ENCODE data around the gene VWF.
"Not testable (repeated sequence)": the region's sequence is repeated elsewhere in the genome, so short reads cannot be mapped to it uniquely, and the experiment has no call there.

Gene VWF

GRCh38 chr12:6124411-6125309 lies at the start of gene VWF:
Gene VWF (minus strand): TSS chr12:6124670. CDS start chr12:6123196, 1,474 bp downstream.
- FAIRE-seq, result no peak
- DNase-seq (ENCODE audit: low spot score), result no peak

DNA sequence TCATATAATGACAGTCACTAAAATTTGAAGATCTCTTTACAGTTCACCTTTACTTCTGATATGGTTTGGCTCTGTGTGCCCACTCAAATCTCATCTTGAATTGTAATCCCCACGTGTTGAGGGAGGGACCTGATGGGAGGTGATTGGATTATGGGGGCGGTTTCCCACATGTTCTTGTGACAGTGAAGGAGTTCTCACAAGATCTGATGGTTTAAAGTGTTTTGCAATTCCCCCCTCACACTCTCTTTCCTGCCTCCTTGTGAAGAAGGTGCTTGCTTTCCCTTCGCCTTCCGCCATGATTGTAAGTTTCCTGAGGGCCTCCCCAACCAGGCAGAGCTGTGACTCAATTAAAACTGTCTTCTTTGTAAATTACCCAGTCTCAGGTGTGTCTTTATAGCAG lies 48.4 kb upstream of the VWF start:
- FAIRE-seq (no peak), DNase-seq (ENCODE audit: low spot score) (no peak)

DNA sequence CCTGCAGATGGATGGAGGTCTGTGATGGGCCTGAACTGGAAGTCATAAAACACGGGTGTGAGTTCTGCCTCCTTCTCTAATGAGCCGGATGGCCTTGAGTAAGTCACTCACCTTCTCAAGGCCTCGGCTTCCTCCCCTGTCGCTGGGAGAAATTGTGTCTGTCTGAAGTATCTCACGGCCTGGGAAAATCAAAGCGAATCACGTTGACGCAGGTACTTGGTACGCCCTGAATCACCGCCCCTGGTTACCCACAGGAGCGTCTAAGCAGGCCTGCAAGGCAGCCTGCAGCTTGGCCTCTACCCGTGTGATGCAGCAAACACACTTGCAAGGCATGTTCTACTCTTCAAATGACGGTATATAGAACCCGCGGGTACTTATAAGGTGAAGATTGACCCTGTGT lies 47.6 kb upstream of the VWF start:
- FAIRE-seq (no peak), DNase-seq (ENCODE audit: low spot score) (no peak)

GRCh38 chr12:6171409-6172015 lies 47.0 kb upstream of the VWF start:
- DNase-seq (ENCODE audit: low spot score), result no peak
- no peak for FAIRE-seq

DNA sequence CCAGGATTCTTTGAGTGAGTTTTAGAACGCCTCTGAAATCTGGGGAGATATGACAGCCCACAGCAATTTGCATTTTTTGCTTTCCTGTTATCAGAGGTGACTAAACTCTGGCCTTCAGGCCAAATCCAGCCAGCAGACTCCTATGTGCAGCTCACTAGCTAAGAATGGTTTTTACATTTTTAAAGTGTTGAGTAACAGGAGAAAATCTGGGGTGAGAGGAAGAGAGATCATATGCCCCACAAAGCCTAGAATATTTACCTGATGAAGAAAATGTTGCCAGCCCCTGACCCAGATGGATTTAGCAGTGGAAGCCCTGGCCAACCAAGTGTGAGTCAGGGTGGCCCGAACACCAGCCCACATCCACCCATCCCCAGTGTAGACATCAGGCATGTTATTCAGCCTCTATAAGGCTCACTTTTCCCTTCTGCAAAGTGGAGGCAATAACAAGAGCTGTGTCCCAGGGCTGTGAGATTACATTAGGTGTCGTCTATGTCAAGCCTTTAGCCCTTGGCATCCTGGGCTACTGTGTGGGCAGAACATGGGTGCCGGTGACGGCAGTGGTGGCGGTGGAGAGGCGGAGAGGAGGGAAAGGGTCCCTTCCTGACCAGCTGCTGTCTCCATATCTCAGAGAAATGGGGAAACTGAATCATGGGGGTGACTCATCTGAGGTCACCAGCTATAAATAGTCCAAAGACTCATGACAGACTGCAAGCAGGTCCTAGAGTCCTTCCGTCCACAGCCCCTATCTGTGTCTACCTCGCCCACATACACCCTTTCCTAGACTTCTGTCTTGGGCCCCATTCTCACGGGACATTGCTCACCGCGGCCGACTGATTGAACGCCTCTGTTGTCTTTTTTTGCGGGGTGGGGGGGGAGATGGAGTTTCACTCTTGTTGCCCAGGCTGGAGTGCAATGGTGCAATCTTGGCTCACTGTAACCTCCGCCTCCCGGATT lies 43.1 kb upstream of the VWF start:
- DNase-seq (ENCODE audit: low spot score) (peak; percentile 86), FAIRE-seq (peak; percentile 69)

GRCh38 chr12:6166808-6167207 lies 42.3 kb upstream of the VWF start:
- no peak for FAIRE-seq
- DNase-seq (ENCODE audit: low spot score), result no peak

- DNase-seq (ENCODE audit: low spot score) (no peak), FAIRE-seq (no peak)
Measured at GRCh38 chr12:6165395-6165794, 40.9 kb upstream of the VWF start.

- FAIRE-seq (no peak), DNase-seq (ENCODE audit: low spot score) (no peak)
Measured at GRCh38 chr12:6163416-6164060, 39.1 kb upstream of the VWF start.

- FAIRE-seq (no peak), DNase-seq (ENCODE audit: low spot score) (no peak)
Measured at GRCh38 chr12:6161124-6161882, 36.8 kb upstream of the VWF start.

DNA sequence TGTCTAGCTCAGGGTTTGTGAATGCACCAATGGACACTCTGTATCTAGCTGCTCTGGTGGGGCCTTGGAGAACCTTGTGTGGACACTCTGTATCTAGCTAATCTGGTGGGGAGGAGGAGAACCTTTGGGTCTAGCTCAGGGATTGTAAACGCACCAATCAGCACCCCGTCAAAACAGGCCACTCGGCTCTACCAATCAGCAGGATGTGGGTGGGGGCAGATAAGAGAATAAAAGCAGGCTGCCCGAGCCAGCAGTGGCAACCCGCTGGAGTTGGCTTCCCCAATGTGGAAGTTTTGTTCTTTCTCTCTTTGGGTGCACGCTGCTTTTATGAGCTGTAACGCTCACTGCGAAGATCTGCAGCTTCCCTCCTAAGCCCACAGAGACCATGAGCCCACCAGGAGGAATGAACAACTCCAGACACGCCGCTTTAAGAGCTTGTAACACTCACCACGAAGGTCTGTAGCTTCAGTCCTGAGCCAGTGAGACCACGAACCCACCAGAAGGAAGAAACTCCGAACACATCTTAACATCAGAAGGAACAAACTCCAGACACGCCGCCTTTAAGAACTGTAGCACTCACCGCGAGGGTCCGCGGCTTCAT lies 35.7 kb upstream of the VWF start:
- FAIRE-seq; DNase-seq (ENCODE audit: low spot score): not testable (repeated sequence)

DNA sequence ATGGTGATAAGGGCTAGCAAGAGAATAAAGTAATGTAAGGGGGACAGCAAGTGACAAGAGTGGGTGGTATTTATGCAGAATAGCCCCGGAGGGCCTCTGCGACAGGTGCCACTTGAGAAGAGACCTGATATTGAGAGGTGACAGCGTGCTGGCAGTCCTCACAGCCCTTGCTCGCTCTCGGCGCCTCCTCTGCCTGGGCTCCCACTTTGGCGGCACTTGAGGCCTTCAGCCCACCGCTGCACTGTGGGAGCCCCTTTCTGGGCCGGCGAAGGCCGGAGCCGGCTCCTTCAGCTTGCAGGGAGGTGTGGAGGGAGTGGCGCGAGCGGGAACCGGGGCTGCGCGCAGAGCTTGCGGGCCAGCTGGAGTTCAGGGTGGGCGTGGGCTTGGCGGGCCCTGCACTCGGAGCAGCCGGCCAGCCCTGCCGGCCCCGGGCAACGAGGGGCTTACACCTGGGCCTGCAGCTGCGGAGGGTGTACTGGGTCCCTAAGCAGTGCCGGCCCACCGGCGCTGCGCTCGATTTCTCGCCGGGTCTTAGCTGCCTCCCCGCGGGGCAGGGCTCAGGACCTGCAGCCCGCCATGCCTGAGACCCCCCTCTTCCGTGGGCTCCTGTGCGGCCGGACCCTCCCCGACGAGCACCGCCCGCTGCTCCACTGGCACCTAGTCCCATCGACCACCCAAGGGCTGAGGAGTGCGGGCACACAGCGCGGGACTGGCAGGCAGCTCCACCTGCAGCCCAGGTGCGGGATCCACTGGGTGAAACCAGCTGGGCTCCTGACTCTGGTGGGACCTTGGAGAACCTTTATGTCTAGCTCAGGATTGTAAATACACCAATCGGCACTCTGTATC lies 34.9 kb upstream of the VWF start:
- DNase-seq (ENCODE audit: low spot score); FAIRE-seq: not testable (repeated sequence)

DNA sequence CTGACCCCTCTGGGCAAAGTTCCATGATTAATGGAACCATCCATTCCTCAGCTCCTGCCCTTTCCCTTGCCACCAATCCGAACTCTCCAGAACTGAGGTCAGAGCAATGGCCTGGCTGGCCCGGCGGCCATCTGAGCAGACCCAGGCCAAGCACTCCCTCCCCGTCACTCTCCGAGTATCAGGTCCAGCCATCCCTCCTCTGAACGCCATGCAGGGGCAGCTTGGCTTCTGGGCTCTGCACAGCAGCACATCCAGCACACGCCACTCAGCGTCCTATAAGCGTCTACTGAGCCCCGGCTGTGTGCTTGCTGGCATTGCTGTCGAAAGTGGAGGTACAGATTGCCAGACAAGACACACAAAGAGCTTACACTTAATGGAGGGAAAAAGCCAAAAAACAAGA lies 34.3 kb upstream of the VWF start:
- no peak for DNase-seq (ENCODE audit: low spot score)
- no peak for FAIRE-seq

DNA sequence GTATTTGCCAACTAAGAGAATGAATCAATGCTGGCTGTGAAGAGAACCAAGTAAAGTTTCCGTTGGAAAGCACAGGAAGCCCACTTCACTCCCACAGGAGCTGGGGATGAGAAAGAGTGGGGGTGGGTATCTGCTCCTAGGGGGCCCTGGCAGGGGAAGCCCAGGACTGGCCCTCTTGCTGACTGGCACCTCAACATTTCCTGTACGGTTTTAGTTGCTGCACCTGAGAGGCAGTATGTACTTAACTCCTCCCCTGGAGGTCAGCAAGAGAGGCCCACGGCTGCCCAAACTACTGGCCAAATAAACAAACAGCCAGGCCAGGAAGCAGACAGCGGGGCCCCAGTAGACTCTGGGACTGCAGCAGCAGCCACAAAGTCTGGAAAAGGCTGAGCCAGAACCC lies 33.8 kb upstream of the VWF start:
- FAIRE-seq, result no peak
- no peak for DNase-seq (ENCODE audit: low spot score)

DNA sequence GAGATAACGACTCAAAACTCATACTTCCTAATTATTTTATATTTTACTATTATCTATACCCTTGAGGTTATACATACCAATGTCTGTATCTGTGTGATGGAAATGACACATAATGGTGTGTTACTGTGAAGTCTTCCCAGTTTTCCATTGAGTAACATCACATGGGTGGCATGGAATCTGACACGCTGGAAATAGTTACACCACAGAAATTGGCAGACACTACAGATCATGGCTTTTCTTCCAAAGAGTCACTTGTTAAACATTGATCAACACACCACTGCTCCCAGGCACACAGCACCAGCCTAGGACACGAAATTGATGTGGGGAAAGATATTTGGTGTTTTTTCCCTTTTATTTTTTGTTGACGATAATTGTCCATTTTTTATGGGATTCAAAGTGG lies 33.0 kb upstream of the VWF start:
- DNase-seq (ENCODE audit: low spot score) (no peak), FAIRE-seq (no peak)

- FAIRE-seq, result no peak
- no peak for DNase-seq (ENCODE audit: low spot score)
Measured at GRCh38 chr12:6154730-6155459, 30.4 kb upstream of the VWF start.

- not testable (repeated sequence) for DNase-seq (ENCODE audit: low spot score)
Measured at GRCh38 chr12:6148722-6149121, 24.3 kb upstream of the VWF start.

DNA sequence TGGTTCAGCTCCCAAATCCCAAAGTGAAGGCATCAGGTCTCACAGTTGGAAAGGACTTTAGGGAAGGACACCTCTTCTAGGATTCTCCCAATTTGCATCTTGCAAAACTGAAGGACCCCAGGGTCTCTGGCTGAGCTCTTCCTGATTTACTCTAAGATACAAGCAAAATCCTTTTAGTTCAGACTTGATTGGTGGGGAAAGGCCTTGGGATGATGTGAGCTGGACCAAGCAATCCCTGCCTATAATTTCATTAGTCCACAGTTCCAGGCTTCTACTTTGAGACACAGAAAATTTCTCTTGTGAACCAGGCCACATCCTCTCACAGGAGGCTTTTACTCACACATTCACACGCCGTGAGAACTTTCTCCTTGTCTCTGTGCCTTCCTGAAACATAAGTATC lies 23.6 kb upstream of the VWF start:
- FAIRE-seq (no peak), DNase-seq (ENCODE audit: low spot score) (no peak)

More at GRCh38 chr12:6148722-6149121, 24.3 kb upstream of the VWF start:
- not testable (repeated sequence) for FAIRE-seq

DNA sequence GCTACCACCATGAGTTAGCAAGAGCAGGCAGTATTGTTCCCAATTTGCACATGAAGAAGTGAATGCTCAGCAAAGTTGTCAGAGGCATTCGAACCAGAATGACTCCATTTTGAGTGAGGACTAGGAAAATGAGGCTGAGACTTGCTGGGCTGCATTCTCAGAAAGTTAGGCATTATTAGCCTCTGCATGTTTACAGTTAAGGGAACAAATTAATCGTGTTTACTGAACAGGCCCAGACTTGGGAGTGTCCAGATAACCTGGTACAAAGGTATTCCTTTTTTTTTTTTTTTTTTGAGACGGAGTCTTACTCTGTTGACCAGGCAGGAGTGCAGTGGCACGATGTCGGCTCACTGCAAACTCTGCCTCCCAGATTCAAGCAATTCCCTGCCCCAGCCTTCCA lies 22.5 kb upstream of the VWF start:
- no peak for FAIRE-seq
- no peak for DNase-seq (ENCODE audit: low spot score)
